ENCODE measurements around the gene B3GAT1.
"Not testable (repeated sequence)": the region's sequence is repeated elsewhere in the genome, so short reads cannot be mapped to it uniquely, and the experiment has no call there.

B3GAT1 gene

DNA sequence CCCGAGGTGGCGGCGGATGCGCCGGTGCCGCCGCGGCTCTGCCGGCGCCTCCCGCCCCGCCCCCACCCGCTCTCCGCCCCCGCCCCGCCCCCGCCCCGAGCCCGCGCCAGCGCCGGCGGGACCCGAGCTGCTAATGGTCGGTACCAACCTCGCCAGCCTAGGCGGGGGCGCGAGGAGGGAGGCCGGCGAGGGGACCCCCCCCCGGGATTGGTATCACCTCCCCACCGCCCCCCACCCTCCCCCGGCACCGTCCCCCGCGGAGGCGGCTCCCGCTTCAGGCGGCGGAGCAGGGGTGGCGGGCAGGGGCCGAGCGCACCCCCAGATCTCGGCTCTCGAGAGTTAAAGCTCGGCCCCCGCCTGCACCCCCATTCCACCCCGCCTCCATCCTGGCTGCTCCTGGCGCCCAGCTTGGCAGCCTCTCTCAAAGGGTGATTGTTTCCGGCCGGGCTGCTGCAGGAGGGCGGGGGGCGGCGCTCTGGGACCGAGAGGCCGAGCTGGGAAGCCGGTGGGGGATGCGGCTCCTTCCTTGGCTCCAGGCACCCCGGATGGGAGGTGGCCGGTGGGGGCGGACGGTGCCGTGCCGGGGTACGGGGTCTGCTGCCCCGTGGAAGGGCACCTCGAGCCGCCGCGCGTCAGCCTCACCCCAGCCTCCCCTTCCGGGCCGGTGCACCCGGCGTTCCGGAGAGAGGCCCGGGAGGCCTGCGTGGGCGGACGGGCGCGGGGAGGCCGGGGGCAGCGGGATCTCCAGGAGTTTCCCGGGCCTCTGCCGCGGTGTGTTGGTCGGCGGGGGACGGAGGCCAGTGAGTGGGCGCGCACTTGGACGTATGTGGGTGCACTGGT, at the start of gene B3GAT1:
Gene B3GAT1, minus strand, starts transcription at position 40 of the 840 bp plus-strand sequence. CDS start 24,583 bp downstream, outside the sequence.
- DNase-seq, result no peak

- no peak for DNase-seq
These were observed 49.6 kb upstream of the B3GAT1 start for GRCh38 chr11:134461621-134462020.

DNA sequence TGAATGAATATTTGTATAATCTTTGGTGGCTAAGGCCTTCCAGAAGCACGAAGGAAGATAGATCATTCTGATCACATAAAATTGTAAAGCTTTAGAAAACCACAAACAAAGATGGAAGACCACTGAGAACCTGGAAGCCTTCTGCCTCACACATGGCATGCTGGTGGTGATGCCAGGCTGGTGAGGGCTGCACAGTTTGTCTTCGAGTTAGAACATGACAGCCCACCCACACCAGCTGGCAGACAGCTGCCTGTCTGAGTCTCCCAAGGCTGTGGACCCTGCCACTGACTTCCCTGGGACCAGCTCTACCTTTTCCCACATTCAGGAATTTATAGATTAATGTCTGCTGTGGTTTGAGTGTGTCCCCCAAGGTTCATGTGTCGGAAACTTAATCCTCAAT, 48.8 kb upstream of the B3GAT1 start:
- DNase-seq, result no peak

GRCh38 chr11:134460062-134460561, 48.1 kb upstream of the B3GAT1 start:
- no peak for DNase-seq

GRCh38 chr11:134459246-134460061, 47.4 kb upstream of the B3GAT1 start:
- DNase-seq, result no peak

DNA sequence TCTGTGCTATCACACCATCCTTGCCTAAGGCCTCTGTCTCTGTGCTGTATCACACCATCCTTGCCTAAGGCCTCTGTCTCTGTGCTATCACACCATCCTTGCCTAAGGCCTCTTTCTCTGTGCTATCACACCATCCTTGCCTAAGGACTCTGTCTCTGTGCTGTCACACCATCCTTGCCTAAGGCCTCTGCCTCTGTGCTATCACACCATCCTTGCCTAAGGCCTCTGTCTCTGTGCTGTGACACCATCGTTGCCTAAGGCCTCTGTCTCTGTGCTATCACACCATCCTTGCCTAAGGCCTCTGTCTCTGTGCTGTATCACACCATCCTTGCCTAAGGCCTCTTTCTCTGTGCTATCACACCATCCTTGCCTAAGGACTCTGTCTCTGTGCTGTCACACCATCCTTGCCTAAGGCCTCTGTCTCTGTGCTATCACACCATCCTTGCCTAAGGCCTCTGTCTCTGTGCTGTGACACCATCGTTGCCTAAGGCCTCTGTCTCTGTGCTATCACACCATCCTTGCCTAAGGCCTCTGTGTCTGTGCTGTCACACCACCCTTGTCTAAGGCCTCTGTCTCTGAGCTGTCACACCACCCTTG, 45.5 kb upstream of the B3GAT1 start:
- not testable (repeated sequence) for DNase-seq

DNA sequence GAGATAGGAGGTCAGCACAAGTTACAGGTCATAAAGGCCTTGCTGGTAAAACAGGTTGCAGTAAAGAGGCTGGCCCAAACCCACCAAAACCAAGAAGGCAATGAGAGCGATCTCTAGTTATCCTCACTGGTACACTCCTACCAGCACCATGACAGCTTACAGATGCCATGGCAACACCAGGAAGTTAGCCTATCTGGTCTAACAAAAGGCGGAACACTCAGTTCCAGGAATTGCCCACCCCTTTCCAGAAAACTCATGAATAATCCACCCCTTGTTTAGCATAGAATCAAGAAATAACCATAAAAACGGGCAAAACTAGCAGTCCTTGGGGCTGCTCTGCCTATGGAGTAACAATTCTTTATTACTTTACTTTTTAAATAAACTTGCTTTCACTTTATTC, 43.5 kb upstream of the B3GAT1 start:
- no peak for DNase-seq

DNA sequence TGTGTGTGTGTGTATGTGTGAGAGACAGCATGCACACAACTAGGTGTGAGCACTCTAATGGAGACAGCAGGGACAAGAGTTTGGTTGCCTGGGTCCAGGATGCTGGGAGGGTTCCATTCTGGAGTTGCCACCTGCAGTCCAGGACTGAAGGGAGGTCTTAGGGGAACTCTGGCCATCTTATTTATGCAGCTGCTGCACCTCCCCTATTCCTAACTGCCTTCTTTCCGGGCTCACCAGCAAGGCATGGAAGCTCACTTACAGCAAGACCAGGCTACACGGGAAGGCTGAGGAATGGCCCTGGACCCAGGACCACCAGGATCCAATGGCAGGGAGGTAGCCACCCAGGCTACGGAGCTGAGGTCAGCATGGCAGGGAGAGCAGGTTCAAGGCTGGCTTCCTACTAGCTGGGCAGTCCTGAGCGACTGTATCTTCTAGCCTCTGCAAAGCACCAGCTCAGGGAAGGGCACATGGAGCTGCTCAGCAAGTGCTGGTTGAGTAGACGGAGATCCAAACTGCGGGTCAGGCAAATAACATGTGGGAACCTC, 42.2 kb upstream of the B3GAT1 start:
- no peak for DNase-seq

- no peak for DNase-seq
These were observed 41.4 kb upstream of the B3GAT1 start for GRCh38 chr11:134453441-134453840.

DNA sequence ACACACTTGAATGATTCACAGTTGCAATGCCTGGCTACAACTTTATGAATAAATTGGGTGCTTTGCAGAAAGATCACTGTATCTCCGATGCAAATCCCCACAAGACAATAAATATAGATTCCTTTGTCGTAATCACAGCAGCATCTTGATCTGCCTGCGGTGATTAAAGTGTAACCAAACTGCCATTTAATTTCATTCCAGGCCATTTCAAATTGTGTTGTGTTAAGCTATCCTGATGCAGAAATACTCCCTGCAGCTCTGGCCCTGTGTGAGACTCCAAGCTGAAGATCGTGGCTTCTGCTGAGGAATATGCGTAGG, 40.8 kb upstream of the B3GAT1 start:
- no peak for DNase-seq

DNA sequence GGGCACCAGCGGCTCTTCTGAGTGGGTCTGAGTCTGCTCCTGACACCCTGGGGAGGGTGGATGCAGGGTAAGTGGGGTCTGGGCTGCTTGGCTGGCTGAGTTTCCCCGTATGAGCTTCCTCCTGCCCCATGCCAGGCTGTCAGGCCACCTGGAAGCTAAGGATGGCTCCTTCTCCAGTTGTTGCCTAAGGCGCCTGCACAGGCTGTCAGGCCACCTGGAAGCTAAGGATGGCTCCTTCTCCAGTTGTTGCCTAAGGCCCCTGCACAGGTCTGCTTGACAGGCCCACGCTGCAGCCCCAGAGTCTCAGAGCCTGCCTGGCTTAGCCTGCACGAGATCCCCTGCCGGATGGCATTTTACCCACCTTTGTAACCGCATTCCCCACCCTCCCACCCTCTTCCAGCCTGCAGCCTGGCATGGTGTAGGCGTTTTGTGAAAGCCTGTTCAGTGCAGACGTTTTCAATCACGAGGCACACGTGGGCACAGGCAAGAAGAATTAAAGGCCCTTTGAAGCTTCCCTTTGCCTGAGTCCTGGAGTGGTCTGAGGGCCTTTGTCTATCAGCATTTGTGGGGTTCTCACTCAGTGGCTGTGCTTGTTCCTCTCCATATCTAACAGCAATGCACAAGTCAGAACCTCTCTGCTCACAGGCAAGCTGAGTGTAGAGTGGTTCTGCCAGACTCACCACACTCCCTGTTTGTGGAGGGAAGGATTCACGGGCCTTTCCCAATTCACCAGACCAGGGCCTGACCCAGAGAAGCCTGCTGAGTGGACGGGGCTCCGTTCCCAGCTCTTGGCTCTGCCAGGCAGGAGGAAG, 40.2 kb upstream of the B3GAT1 start:
- DNase-seq, result no peak

DNA sequence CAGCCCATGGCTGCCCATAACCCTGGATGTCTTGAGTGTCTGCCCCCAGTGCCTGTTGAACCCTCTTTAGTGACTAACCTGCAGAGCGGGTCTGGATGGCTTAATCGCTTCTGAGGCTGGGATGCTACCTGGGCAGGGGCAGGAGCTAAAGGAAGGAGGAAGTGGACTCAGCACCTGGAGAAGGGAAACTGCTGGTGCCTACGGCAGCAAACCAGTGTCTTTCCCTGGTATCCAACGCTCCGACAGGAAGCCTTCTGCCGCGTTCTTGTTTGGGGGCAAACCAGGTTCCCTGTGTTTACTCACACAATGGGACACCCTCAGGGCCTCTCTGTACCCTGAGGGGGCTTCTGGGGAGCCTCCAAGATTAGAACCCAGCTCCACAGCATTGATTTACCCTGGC, 38.1 kb upstream of the B3GAT1 start:
- no peak for DNase-seq

DNA sequence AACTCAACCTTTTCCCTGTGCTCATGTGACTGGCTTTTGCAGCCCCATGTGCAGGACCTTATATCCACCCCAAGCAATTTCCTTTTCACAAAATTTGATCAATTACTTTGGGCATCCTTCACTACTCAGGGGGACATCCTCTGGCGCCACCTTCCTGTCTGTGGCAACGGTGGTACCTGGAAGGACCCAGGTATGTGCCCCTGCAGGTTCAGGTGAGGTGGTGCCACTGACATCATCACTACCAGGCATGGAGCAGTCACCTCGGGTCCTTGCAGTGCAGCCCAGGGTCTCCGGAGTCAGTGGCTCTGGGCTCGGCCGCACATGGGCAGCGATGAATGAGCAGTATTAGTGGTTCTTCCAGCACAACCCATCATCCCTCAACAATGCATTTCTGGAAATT, 37.7 kb upstream of the B3GAT1 start:
- no peak for DNase-seq

DNA sequence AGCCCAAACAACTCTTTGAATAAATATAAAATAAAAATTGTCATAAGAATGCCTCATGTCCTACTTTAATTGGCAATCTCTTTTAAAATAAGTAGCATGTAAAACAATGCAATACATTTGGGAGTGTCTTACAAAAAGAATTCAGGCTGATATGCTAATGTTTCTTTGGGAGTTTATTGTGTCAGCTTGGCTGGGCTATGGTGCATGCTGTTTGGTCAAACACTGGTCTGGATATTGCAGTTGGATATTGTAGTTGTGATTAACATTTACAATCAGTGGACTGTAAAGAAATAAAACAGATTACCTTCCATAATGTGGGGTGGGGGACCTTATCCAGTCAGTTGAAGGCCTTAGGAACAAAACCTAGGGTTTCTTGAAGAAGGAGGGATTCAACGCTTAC, 37.0 kb upstream of the B3GAT1 start:
- DNase-seq, result no peak

DNA sequence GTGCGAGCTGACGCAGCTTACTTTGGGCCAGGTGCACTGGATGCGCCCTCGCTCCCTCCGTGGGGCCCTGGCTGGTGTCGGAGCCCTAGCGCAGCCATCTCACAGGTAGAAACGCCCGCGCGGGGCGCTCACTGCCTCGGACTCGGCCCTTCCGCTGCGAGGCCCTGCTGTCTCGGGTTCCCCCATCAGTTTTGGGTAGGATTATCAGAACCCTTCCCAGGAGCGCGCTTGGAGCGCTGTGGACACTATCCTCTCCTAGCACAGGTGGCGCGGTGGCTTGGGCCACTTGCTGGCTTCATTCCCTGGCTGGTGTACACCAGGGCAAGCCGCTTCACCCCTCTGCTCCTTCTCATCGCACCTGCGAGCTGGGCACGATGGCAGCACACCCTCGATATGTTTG, 35.7 kb upstream of the B3GAT1 start:
- DNase-seq, result no peak

- no peak for DNase-seq
These were observed 33.7 kb upstream of the B3GAT1 start for GRCh38 chr11:134445601-134446325.

GRCh38 chr11:134444160-134445108, 32.4 kb upstream of the B3GAT1 start:
- DNase-seq, result not testable (repeated sequence)

- no peak for DNase-seq
These were observed 31.2 kb upstream of the B3GAT1 start for GRCh38 chr11:134443246-134443645.

GRCh38 chr11:134442246-134442645, 30.2 kb upstream of the B3GAT1 start:
- no peak for DNase-seq

- DNase-seq, result no peak
These were observed 29.7 kb upstream of the B3GAT1 start for GRCh38 chr11:134441706-134442105.

DNA sequence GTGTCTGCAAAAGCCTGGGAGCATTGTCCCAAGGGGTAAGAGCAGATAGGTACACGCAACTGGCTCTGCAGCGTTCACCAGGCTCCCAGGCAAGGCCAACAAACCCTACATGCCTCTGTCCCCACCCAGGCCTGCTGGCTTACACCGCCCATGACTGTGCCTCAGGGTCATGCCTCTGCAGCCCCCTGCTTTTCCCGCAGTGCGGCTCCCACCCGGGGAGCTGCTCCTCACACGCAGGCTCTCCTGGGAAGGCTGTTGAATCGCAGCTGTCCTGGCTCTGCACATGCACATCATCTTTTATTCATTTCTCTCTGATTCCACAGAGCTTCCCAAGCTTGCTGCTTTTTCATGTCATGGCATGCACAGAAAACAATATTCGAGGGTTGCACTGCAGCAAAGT, 29.2 kb upstream of the B3GAT1 start:
- DNase-seq, result no peak
